Cardiac muscle cell (in vitro differentiated cells and primary cell): ENCODE results near the gene OR5L2. TPM values are rescaled to one million over a fixed set of nuclear protein-coding genes. Genes with fewer than 3 reads are reported as not detected.

Experiments
- DNase-seq, 2 donors: peaks; one replicate each; pipeline versions ENCODE4 v3.0.0 to v3.0.0-alpha.2; 2010 to 2017; ENCODE audit warnings: low read depth in 1 of 2, low spot score in 1 of 2
- H3K27ac ChIP-seq: fragments of 200-600 bp; sonication (generic); 2 replicates; pipeline ENCODE4 v1.5.1; 2016
- H3K27me3 ChIP-seq: fragments of 200-600 bp; sonication (generic); 2 replicates; pipeline ENCODE4 v1.6.0; 2016; ENCODE audit warnings: control low read depth
- H3K36me3 ChIP-seq: fragments of 200-600 bp; sonication (generic); 2 replicates; pipeline ENCODE4 v1.5.1; 2016; ENCODE audit warnings: control low read depth
- H3K4me1 ChIP-seq: fragments of 200-600 bp; sonication (generic); 2 replicates; pipeline ENCODE4 v1.8.1; 2017; ENCODE audit warnings: low read depth, mild to moderate bottlenecking, mixed run types
- H3K4me3 ChIP-seq: fragments of 200-600 bp; sonication (generic); 2 replicates; pipeline ENCODE4 v1.5.1; 2016; ENCODE audit warnings: mild to moderate bottlenecking
- H3K9me3 ChIP-seq: fragments of 200-600 bp; sonication (generic); 2 replicates; pipeline ENCODE4 v1.5.1; 2017; ENCODE audit warnings: low read depth, mild to moderate bottlenecking, control low read depth
- CTCF ChIP-seq: IDR thresholded peaks from 2 replicates; pipeline ENCODE4 v1.5.1; 2012; ENCODE audit warnings: low read depth, mild to moderate bottlenecking, low read length
- polyA plus RNA-seq: library from polyadenylated mRNA; unstranded; fragments of >200 nt; fragmentation: Nextera tagmentation; extraction: Ambion mirVana; gene quantifications from 2 replicates; pipeline ENCODE4 v1.2.1, GENCODE V29; 2016
- total RNA-seq: library from RNA; depleted of rRNA; stranded (reverse); fragments of >200 nt; gene quantifications from 2 replicates; pipeline ENCODE4 v1.2.3, GENCODE V29; 2016

OR5L2 gene
- total RNA-seq: not detected in 2 replicates
- not detected in 2 replicates for polyA plus RNA-seq

DNA sequence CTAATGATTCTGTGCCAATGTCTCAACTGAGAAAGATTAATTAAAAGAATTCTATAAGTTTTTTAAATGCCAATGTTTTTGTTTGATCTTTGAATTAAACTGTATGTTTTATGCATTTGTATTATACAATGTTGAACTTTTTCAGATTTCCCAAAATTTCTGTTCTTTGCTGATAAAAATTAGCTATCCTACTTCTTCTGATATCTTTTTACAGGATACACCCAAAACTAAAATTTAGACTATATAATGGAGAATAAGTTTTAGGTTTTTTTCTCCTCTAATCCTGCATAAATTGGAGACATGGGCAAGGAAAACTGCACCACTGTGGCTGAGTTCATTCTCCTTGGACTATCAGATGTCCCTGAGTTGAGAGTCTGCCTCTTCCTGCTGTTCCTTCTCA is at the start of gene OR5L2:
OR5L2 (plus strand) TSS at position 301 of the 400 bp plus-strand sequence; CDS start at position 301, 0 bp downstream.
- DNase-seq: no peak
- no peak within 1 kb of the TSS for H3K4me3 ChIP-seq
- no peak within 1 kb of the TSS for H3K27ac ChIP-seq
- no peak for TF ChIP-seq CTCF
- H3K4me1 ChIP-seq: no peaks in the 10 kb centered on the region
- H3K36me3 ChIP-seq: no peaks in the 10 kb centered on the region
- no peaks in the 10 kb centered on the region for H3K27me3 ChIP-seq
- no peaks in the 10 kb centered on the region for H3K9me3 ChIP-seq

DNA sequence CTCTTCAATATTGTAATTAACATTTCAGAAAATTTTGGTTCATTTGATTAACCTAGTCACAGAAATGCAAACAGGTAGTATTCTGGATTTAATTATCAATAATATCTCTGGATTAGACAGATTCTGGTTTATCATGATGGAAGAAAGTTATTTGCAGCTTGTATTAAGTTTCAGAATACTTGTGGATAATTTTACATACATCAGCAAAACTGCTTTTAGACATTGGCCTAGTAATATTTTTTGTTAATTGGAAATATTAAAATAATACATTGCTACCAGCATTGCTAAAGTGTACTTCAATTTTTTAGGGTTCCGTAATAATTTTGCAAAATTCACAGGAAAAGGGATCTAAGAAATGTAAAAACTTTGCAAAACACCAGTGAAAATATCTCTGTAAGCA is 35.4 kb upstream of the OR5L2 start:
- H3K9me3 ChIP-seq: peaks cover 7% of the 10 kb centered on the region
- H3K4me3 ChIP-seq: no peak overlapping the region
- no peak overlapping the region for H3K27ac ChIP-seq
- no peaks in the 10 kb centered on the region for H3K27me3 ChIP-seq
- no peak for TF ChIP-seq CTCF
- no peaks in the 10 kb centered on the region for H3K4me1 ChIP-seq
- no peak for DNase-seq
- no peaks in the 10 kb centered on the region for H3K36me3 ChIP-seq

- TF ChIP-seq CTCF: no peak
- Histone ChIP-seq H3K9me3 (peaks cover 7% of the 10 kb centered on the region), H3K36me3 (no peaks in the 10 kb centered on the region), H3K4me1 (no peaks in the 10 kb centered on the region), H3K27me3 (no peaks in the 10 kb centered on the region), H3K4me3 (no peak overlapping the region), H3K27ac (no peak overlapping the region)
- no peak for DNase-seq
Observed at GRCh38 chr11:55793321-55793720, 33.7 kb upstream of the OR5L2 start.

DNA sequence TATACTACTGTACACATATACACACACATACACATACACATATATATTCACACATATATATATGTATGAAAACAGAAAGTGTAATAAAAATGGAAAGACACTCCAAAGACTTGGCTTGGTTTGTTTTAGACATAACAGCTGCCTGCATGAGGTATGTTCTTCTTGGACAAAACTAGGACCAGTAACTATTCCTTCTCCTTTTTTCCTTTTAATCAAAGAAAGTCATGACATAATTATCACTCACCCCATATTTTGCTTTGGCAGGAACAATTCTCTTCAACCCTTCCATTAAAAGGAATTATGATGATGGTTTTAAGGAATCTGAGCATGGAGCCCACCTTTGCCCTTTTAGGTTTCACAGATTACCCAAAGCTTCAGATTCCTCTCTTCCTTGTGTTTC is 31.8 kb upstream of the OR5L2 start, which contains the start of gene OR5D14:
OR5D14 (plus strand) TSS at position 301 of the 400 bp plus-strand sequence; CDS start at position 301, 0 bp downstream.
- Histone ChIP-seq H3K4me1 (no peaks in the 10 kb centered on the region), H3K4me3 (no peak within 1 kb of the TSS), H3K27me3 (no peaks in the 10 kb centered on the region), H3K9me3 (peaks cover 7% of the 10 kb centered on the region), H3K27ac (no peak within 1 kb of the TSS), H3K36me3 (no peaks in the 10 kb centered on the region)
- DNase-seq: no peak
- TF ChIP-seq CTCF: no peak

DNA sequence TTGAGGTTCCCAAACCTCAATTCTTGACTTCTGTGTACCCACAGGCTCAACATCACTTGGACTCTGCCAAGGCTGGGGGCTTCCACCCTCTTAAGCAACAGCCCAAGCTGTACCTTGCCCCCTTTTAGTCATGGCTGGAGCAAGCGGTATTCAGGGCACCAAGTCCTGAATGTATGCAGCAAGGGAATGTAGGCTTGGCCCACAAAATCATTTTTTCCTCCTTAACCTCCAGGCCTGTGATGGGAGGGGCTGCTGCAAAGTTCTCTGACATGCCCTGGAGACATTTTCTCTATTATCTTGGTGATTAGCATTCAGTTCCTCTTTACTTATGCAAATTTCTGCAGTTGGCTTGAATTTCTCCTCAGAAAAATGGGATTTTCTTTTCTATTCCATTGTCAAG is 20.8 kb upstream of the OR5L2 start:
- no peaks in the 10 kb centered on the region for H3K4me1 ChIP-seq
- no peaks in the 10 kb centered on the region for H3K9me3 ChIP-seq
- TF ChIP-seq CTCF: no peak
- H3K27ac ChIP-seq: no peak overlapping the region
- H3K36me3 ChIP-seq: no peaks in the 10 kb centered on the region
- no peak for DNase-seq
- H3K4me3 ChIP-seq: no peak overlapping the region
- H3K27me3 ChIP-seq: no peaks in the 10 kb centered on the region

DNA sequence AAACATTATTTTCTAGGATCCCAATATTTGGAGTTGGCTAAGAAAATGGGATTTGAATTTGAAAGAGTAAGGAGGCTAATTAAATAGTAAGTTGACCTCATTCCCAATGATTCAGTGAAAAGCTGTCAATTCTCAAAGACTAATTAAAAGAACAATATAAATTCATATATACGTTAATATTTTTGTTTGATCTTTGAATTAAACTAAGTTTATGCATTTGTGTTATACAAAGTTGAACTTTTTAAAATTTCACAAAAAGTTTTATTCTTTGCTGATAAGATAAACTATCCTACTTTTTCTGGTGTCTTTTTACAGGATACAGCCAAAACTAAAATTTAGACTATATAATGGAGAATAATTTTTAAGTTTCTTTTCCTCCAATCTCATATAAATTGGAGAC is 16.0 kb upstream of the OR5L2 start, which contains the start of gene OR5L1:
OR5L1 (plus strand) TSS at position 301 of the 400 bp plus-strand sequence. CDS start 100 bp downstream, outside the sequence.
- Histone ChIP-seq H3K4me1 (no peaks in the 10 kb centered on the region), H3K4me3 (no peak within 1 kb of the TSS), H3K9me3 (no peaks in the 10 kb centered on the region), H3K36me3 (no peaks in the 10 kb centered on the region), H3K27me3 (no peaks in the 10 kb centered on the region), H3K27ac (no peak within 1 kb of the TSS)
- no peak for TF ChIP-seq CTCF
- DNase-seq: no peak
